ENCODE data around the gene JMJD8.
"Not testable (repeated sequence)": the region's sequence is repeated elsewhere in the genome, so short reads cannot be mapped to it uniquely, and the experiment has no call there.

JMJD8 gene

GRCh38 chr16:712740-713250 lies 28.7 kb upstream of the JMJD8 start:
- Histone ChIP-seq H3K4me1 (ENCODE audit: insufficient read depth, low read length) (peaks cover 15% of the 10 kb centered on the region), H3K27me3 (ENCODE audit: control insufficient read depth in 1 of 2, insufficient read depth in 2 of 2, low read length in 2 of 2) (peaks cover 37 to 59% of the 10 kb centered on the region in 2 donors)
- H3K9me3 ChIP-seq (ENCODE audit: low read length): not testable (repeated sequence)

GRCh38 chr16:711548-712320 lies 27.6 kb upstream of the JMJD8 start:
- no peak overlapping the region for H3K9ac ChIP-seq (ENCODE audit: low read length)
- H3K9me3 ChIP-seq (ENCODE audit: low read length): no peaks in the 10 kb centered on the region
- no peak overlapping the region for H3K27ac ChIP-seq (ENCODE audit: low read depth, low read length)
- H3K27me3 ChIP-seq (ENCODE audit: control insufficient read depth in 1 of 2, insufficient read depth in 2 of 2, low read length in 2 of 2): peaks cover 45 to 65% of the 10 kb centered on the region in 2 donors
- H3K4me3 ChIP-seq (ENCODE audit: low read depth in 1 of 2, low read length in 2 of 2): no peak overlapping the region
- H3K4me1 ChIP-seq (ENCODE audit: insufficient read depth, low read length): peaks cover 15% of the 10 kb centered on the region
- H3K36me3 ChIP-seq (ENCODE audit: insufficient read depth, low read length): no peaks in the 10 kb centered on the region

More at GRCh38 chr16:712740-713250, 28.7 kb upstream of the JMJD8 start:
- H3K9ac ChIP-seq (ENCODE audit: low read length); H3K4me3 ChIP-seq (ENCODE audit: low read depth in 1 of 2, low read length in 2 of 2); H3K27ac ChIP-seq (ENCODE audit: low read depth, low read length); H3K36me3 ChIP-seq (ENCODE audit: insufficient read depth, low read length): not testable (repeated sequence)

GRCh38 chr16:711084-711483 lies 26.9 kb upstream of the JMJD8 start:
- H3K4me1 ChIP-seq (ENCODE audit: insufficient read depth, low read length): peaks cover 9% of the 10 kb centered on the region
- no peak overlapping the region for H3K4me3 ChIP-seq (ENCODE audit: low read depth in 1 of 2, low read length in 2 of 2)
- no peak overlapping the region for H3K9ac ChIP-seq (ENCODE audit: low read length)
- peaks cover 45 to 65% of the 10 kb centered on the region in 2 donors for H3K27me3 ChIP-seq (ENCODE audit: control insufficient read depth in 1 of 2, insufficient read depth in 2 of 2, low read length in 2 of 2)
- no peaks in the 10 kb centered on the region for H3K9me3 ChIP-seq (ENCODE audit: low read length)
- H3K36me3 ChIP-seq (ENCODE audit: insufficient read depth, low read length): no peaks in the 10 kb centered on the region
- H3K27ac ChIP-seq (ENCODE audit: low read depth, low read length): no peak overlapping the region

DNA sequence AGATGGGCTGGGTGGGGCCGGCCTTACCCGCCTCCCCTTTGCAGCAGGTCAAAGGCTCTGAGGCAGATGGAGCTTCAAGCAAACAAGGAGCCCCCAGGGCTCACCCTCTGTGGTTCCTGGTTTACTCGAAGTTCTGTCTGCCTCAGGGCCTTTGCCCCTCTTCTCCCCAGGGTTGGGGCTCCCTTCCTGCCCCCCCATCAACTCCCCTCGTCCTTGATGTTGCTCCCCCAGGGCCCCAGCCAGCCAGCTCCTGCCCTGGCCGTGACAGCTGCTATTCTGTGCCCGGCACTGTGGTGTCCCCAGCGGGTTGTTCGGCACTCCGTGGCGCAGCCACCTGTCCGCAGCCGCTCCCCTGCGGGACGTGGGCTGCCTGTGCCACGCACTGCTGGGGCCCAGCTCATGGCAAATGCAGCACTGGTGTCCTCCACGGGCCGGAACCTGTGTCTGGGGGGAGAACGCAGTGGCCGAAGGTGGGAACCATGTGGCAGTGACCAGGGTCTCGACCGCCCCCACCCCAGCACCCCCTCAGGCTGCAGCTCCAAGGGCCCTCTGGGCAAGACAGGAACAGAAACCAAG lies 26.5 kb upstream of the JMJD8 start:
- Histone ChIP-seq H3K9ac (ENCODE audit: low read length) (no peak overlapping the region), H3K4me1 (ENCODE audit: insufficient read depth, low read length) (peaks cover 4% of the 10 kb centered on the region), H3K4me3 (ENCODE audit: low read depth in 1 of 2, low read length in 2 of 2) (no peak overlapping the region), H3K9me3 (ENCODE audit: low read length) (no peaks in the 10 kb centered on the region), H3K36me3 (ENCODE audit: insufficient read depth, low read length) (no peaks in the 10 kb centered on the region), H3K27ac (ENCODE audit: low read depth, low read length) (no peak overlapping the region), H3K27me3 (ENCODE audit: control insufficient read depth in 1 of 2, insufficient read depth in 2 of 2, low read length in 2 of 2) (peaks cover 45 to 63% of the 10 kb centered on the region in 2 donors)

DNA sequence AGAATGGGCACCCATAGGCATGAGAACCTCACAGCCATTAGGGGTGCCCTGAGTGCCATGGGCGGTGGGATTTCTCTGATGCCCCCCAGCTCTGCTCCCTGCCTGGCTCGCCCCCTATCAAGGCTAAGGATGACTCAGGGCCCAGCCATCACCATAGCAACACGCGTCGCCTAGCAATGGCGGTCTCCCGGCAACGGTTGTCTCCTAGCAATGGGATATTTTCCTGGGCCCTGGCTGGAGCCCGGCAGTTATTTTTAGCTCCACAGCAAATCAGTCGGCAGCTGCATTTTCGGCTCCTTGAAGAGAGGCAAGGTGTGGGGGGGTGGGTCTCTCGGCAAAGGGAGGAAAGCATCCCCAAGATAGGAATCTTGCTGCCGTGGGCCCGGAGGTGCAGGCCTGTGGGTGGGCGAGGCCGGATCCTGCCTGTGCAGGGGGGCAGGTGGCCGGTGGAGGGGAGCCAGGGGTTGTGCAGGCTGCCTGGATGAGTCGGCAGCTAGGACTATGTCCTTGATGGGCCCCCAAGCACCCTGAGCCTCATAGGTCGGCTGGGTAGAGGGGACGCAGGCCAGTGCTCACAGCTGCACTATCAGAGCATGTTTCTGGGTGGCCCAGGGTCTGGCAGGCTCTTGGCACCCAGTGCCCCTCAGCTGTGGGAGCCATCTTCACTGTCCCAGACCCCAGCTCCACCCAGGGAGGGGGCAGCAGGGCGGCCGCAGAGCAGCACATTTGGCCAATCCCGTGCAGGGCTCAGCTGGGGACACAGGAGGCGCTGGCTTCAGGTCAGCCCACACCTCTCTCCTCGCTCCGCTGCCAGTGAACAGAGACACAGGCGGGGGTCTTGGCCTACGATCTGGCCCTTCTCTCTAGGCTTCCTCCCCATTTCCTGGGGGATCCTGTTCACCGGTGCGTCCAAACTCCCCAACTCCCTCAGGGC lies 25.7 kb upstream of the JMJD8 start:
- H3K27ac ChIP-seq (ENCODE audit: low read depth, low read length): no peak overlapping the region
- no peaks in the 10 kb centered on the region for H3K9me3 ChIP-seq (ENCODE audit: low read length)
- H3K4me1 ChIP-seq (ENCODE audit: insufficient read depth, low read length): peaks cover 3% of the 10 kb centered on the region
- H3K27me3 ChIP-seq (ENCODE audit: control insufficient read depth in 1 of 2, insufficient read depth in 2 of 2, low read length in 2 of 2): peaks cover 45 to 66% of the 10 kb centered on the region in 2 donors
- no peak overlapping the region for H3K4me3 ChIP-seq (ENCODE audit: low read depth in 1 of 2, low read length in 2 of 2)
- H3K36me3 ChIP-seq (ENCODE audit: insufficient read depth, low read length): no peaks in the 10 kb centered on the region
- no peak overlapping the region for H3K9ac ChIP-seq (ENCODE audit: low read length)

GRCh38 chr16:708959-709358 lies 24.8 kb upstream of the JMJD8 start:
- Histone ChIP-seq H3K4me3 (ENCODE audit: low read depth in 1 of 2, low read length in 2 of 2) (no peak overlapping the region), H3K27me3 (ENCODE audit: control insufficient read depth in 1 of 2, insufficient read depth in 2 of 2, low read length in 2 of 2) (peaks cover 50 to 69% of the 10 kb centered on the region in 2 donors), H3K9me3 (ENCODE audit: low read length) (no peaks in the 10 kb centered on the region), H3K9ac (ENCODE audit: low read length) (no peak overlapping the region), H3K36me3 (ENCODE audit: insufficient read depth, low read length) (no peaks in the 10 kb centered on the region), H3K4me1 (ENCODE audit: insufficient read depth, low read length) (no peaks in the 10 kb centered on the region), H3K27ac (ENCODE audit: low read depth, low read length) (no peak overlapping the region)

DNA sequence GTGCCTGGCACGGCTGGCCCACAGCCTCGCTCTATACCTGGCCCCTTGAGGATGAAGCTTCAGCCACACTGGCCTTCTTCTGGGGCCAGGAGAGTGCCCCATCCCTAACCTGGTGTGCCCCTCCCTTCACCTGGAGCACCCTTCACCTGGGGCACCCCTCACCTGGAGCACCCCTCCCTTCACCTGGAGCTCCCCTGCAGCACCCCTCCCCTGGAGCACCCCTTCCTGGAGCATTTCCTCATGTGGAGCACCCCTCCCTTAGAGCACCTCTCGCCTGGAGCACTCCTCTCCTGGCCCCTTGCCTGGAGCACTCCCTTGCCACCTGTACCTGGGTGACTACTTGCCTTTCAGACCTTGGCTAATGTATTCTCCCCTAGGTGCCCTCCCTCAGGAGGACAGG lies 23.9 kb upstream of the JMJD8 start:
- H3K36me3 ChIP-seq (ENCODE audit: insufficient read depth, low read length): no peaks in the 10 kb centered on the region
- H3K9me3 ChIP-seq (ENCODE audit: low read length): no peaks in the 10 kb centered on the region
- peaks cover 57 to 79% of the 10 kb centered on the region in 2 donors for H3K27me3 ChIP-seq (ENCODE audit: control insufficient read depth in 1 of 2, insufficient read depth in 2 of 2, low read length in 2 of 2)
- no peak overlapping the region for H3K4me3 ChIP-seq (ENCODE audit: low read depth in 1 of 2, low read length in 2 of 2)
- no peak overlapping the region for H3K27ac ChIP-seq (ENCODE audit: low read depth, low read length)
- H3K9ac ChIP-seq (ENCODE audit: low read length): no peak overlapping the region
- H3K4me1 ChIP-seq (ENCODE audit: insufficient read depth, low read length): no peaks in the 10 kb centered on the region

DNA sequence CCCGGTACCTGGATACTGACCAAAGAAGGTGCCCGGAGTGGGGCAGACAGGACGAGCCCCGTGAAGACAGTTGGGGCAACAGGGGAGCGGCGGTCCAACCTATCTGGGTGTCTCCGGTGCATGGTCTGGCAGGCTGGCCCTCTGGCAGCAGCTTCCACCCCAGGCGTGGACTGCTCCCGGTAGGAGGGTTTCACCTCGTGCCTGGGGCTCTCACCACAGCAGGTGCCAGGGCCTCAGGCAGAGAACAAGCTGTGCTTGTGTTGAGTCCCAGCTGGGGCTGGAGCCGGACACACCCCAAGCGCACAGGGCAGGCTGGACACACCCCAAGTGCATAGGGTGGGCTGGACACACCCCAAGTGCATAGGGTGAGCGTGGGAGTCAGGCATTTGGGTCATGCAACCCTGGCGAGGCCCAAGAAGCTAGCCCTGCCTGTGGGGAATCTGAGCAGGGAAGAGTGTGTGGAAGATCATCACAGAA lies 23.0 kb upstream of the JMJD8 start:
- Histone ChIP-seq H3K9me3 (ENCODE audit: low read length) (no peaks in the 10 kb centered on the region), H3K9ac (ENCODE audit: low read length) (no peak overlapping the region), H3K4me1 (ENCODE audit: insufficient read depth, low read length) (no peaks in the 10 kb centered on the region), H3K36me3 (ENCODE audit: insufficient read depth, low read length) (no peaks in the 10 kb centered on the region), H3K27me3 (ENCODE audit: control insufficient read depth in 1 of 2, insufficient read depth in 2 of 2, low read length in 2 of 2) (peaks cover 59 to 88% of the 10 kb centered on the region in 2 donors), H3K4me3 (ENCODE audit: low read depth in 1 of 2, low read length in 2 of 2) (no peak overlapping the region), H3K27ac (ENCODE audit: low read depth, low read length) (no peak overlapping the region)

DNA sequence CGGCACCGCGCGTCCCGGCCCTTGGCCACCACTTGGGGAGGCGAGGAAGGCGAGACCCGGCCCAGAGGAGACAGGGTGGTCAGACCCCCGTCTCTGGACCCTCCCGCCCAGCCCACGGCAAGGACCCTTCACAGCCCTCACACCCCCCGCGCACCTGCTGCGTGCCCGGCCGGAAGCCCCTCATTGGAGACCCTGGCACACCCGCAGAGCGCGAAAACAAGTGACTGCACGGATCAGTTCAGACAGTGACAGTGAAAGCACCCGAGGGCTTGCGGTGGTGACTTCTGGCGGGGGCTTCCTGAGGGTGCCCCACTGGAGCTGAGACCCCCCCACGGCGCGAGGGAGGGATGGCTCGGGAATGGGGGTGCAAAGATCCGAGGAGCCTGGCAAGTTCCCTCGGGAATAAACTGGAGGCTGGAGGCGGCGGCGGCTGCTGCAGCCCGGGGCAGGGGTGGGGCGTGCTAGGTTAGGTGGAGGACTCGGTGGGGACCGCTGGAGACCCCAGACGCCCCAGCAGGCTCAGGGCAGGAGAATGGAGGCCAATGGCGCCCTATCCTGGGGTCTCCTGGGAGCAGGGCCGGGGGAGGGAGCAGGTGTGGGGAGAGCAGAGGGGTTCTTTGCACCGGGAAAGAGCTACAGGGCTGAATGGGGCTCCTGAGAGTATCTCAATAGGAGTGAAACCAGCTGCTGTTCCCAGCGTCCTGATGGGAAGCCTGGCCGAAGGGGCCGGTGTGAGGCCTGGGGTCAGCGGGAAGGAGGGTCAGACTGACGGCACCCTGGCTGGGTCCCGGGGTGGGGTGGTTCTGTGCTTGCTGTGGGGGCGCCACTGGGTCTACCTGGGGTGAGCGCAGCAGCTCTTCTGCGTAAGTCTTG lies 22.3 kb upstream of the JMJD8 start:
- Histone ChIP-seq H3K36me3 (ENCODE audit: insufficient read depth, low read length) (no peaks in the 10 kb centered on the region), H3K4me1 (ENCODE audit: insufficient read depth, low read length) (no peaks in the 10 kb centered on the region), H3K27me3 (ENCODE audit: control insufficient read depth in 1 of 2, insufficient read depth in 2 of 2, low read length in 2 of 2) (peaks cover 57 to 92% of the 10 kb centered on the region in 2 donors), H3K9ac (ENCODE audit: low read length) (no peak overlapping the region), H3K4me3 (ENCODE audit: low read depth in 1 of 2, low read length in 2 of 2) (no peak overlapping the region), H3K27ac (ENCODE audit: low read depth, low read length) (no peak overlapping the region), H3K9me3 (ENCODE audit: low read length) (no peaks in the 10 kb centered on the region)

DNA sequence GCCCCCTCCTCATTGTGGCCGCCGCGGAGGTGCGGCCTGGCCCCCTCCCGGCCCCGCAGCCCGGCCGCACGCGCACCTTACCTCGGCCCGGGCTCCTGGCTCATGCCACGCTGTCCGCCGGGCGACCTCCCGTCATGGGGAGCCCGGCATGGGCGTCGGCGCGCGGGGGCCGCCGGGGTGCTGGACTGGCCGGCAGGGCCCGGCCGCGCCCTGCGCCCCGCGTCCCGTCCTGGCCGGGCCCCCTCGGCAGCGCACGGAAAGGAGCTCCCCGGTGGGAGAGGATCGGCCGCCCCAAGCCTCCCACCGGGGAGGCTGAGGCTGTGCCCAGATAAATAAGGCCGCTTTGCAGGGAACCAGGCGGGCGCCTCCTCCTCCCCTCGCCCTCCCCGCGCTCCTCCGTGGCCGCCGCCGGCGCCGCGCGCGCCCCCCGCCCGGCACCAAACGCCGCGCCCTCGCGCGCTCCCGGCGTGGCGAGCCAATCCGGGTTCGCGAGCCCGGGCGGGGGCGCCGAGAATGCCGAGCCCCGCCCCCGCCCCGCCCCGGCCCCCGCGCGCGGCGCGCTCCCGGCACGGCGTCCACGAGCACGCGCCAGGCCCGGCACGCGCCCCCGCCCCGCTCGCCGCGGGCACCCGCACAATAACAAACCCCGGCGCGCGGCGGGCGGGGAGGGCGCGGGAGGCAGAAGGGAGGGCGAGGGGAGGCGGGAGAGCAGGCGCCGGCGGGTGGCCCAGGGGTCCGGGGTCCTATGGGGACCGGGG lies 21.5 kb upstream of the JMJD8 start, which contains the start of gene FBXL16:
Gene FBXL16 (minus strand): TSS at position 371 of the 758 bp plus-strand sequence. CDS start 8,396 bp downstream, outside the sequence.
- Histone ChIP-seq H3K9ac (ENCODE audit: low read length) (no peak within 1 kb of the TSS), H3K9me3 (ENCODE audit: low read length) (no peaks in the 10 kb centered on the region), H3K36me3 (ENCODE audit: insufficient read depth, low read length) (no peaks in the 10 kb centered on the region), H3K27ac (ENCODE audit: low read depth, low read length) (no peak within 1 kb of the TSS), H3K4me1 (ENCODE audit: insufficient read depth, low read length) (no peaks in the 10 kb centered on the region), H3K27me3 (ENCODE audit: control insufficient read depth in 1 of 2, insufficient read depth in 2 of 2, low read length in 2 of 2) (peaks cover 50 to 91% of the 10 kb centered on the region in 2 donors), H3K4me3 (ENCODE audit: low read depth in 1 of 2, low read length in 2 of 2) (no peak within 1 kb of the TSS)

All from muscle layer of colon (tissue), 2 donors.